GM12873 (cell line): ENCODE measurements around the gene ALDH1L2.

Source experiments
- CTCF ChIP-seq: IDR thresholded peaks from 2 replicates; pipeline ENCODE4 v1.5.1; 2012; ENCODE audit warnings: low read depth, mild to moderate bottlenecking, moderate library complexity, low read length, control low read depth; ENCODE audit not compliant: insufficient read depth; ENCODE audit errors: missing control alignments

The ALDH1L2 gene

GRCh38 chr12:104971306-104971705 lies 113.0 kb downstream of the ALDH1L2 start:
- TF ChIP-seq CTCF: no peak
